GM23338 (cell line): ENCODE data around the gene ADD3. TPM values are rescaled to one million over a fixed set of nuclear protein-coding genes. Genes with fewer than 3 reads are reported as not detected.

ENCODE experiments used
- ATAC-seq: fragments of 200-7000 bp; cut with Tn5 transposase; 3 replicates; pipeline ENCODE4 v1.9.1; 2020
- DNase-seq: peaks from one replicate; pipeline ENCODE4 v3.0.0-alpha.2; 2015; ENCODE audit warnings: low spot score
- H2AFZ ChIP-seq: fragments of 200-600 bp; sonication (generic); 2 replicates; pipeline ENCODE4 v1.8.0; 2016; ENCODE audit warnings: antibody characterized with exemption, mild to moderate bottlenecking, moderate library complexity
- H3F3A ChIP-seq: fragments of 200-600 bp; sonication (generic); replicated peaks from 2 replicates; pipeline ENCODE4 v1.8.0; 2017; ENCODE audit warnings: antibody characterized with exemption, mixed run types, low read depth
- H3K27ac ChIP-seq: fragments of 200-600 bp; sonication (generic); 2 replicates; pipeline ENCODE4 v1.6.1; 2016; ENCODE audit warnings: low read depth
- H3K27me3 ChIP-seq: fragments of 200-600 bp; sonication (generic); 2 replicates; pipeline ENCODE4 v1.8.0; 2016; ENCODE audit warnings: mild to moderate bottlenecking, mixed run types, moderate library complexity; ENCODE audit not compliant: insufficient read depth
- H3K36me3 ChIP-seq: fragments of 200-600 bp; sonication (generic); 2 replicates; pipeline ENCODE4 v1.8.0; 2016; ENCODE audit warnings: mild to moderate bottlenecking; ENCODE audit not compliant: insufficient read depth
- H3K4me1 ChIP-seq: fragments of 200-600 bp; sonication (generic); 2 replicates; pipeline ENCODE4 v1.8.0; 2016; ENCODE audit warnings: mild to moderate bottlenecking, moderate library complexity; ENCODE audit not compliant: insufficient read depth
- H3K4me2 ChIP-seq: fragments of 200-600 bp; sonication (generic); 2 replicates; pipeline ENCODE4 v1.7.1; 2017; ENCODE audit warnings: mixed run types
- H3K4me3 ChIP-seq: fragments of 200-600 bp; sonication (generic); 2 replicates; pipeline ENCODE4 v1.6.1; 2016; ENCODE audit warnings: mixed run types
- H3K79me2 ChIP-seq: fragments of 200-600 bp; sonication (generic); replicated peaks from 2 replicates; pipeline ENCODE4 v1.8.0; 2017; ENCODE audit warnings: mild to moderate bottlenecking; ENCODE audit not compliant: insufficient read depth
- H3K9me2 ChIP-seq: fragments of 200-600 bp; sonication (generic); 2 replicates; pipeline ENCODE4 v1.8.0; 2017; ENCODE audit not compliant: insufficient read depth
- H4K20me1 ChIP-seq: fragments of 200-600 bp; sonication (generic); replicated peaks from 2 replicates; pipeline ENCODE4 v1.8.0; 2017; ENCODE audit warnings: mild to moderate bottlenecking; ENCODE audit not compliant: insufficient read depth
- H3K27ac Mint-ChIP-seq: 2 replicates; pipeline ENCODE4 v1.8.0; 2020; ENCODE audit warnings: inconsistent platforms, mild to moderate bottlenecking, moderate library complexity, mixed read lengths
- H3K27me3 Mint-ChIP-seq: 3 replicates; pipeline ENCODE4 v1.8.0; 2022; ENCODE audit warnings: low read depth, mild to moderate bottlenecking, moderate library complexity, mixed read lengths, inconsistent platforms; ENCODE audit not compliant: insufficient read depth, poor library complexity
- H3K36me3 Mint-ChIP-seq: 3 replicates; pipeline ENCODE4 v1.8.0; 2021; ENCODE audit warnings: low read depth, mild to moderate bottlenecking, inconsistent platforms, moderate library complexity, mixed read lengths
- H3K4me1 Mint-ChIP-seq: 3 replicates; pipeline ENCODE4 v1.8.0; 2020; ENCODE audit warnings: mild to moderate bottlenecking, inconsistent platforms, mixed read lengths
- H3K4me3 Mint-ChIP-seq: 3 replicates; pipeline ENCODE4 v1.8.0; 2021; ENCODE audit warnings: moderate library complexity, mild to moderate bottlenecking, inconsistent platforms, mixed read lengths
- H3K9me3 Mint-ChIP-seq: 3 replicates; pipeline ENCODE4 v1.8.0; 2020; ENCODE audit warnings: moderate library complexity, mild to moderate bottlenecking, inconsistent platforms, mixed read lengths
- CTCF ChIP-seq, 2 experiments: fragments of 200-600 bp in 1 of 2; sonication (generic) in 1 of 2; conservative IDR thresholded peaks; 2 replicates each; pipeline versions ENCODE4 v1.5.1 to v1.6.1; 2016 to 2017; ENCODE audit warnings: antibody characterized with exemption in 2 of 2, low read depth in 2 of 2, mild to moderate bottlenecking in 2 of 2, moderate library complexity in 1 of 2
- EZH2 ChIP-seq: fragments of 200-600 bp; sonication (generic); IDR thresholded peaks from one replicate; pipeline ENCODE4 v1.8.0; 2017; ENCODE audit warnings: antibody characterized with exemption, mild to moderate bottlenecking, low read depth; ENCODE audit not compliant: unreplicated experiment
- JUNB ChIP-seq: IDR thresholded peaks from one replicate; pipeline ENCODE4 v1.6.1; 2016; ENCODE audit warnings: antibody characterized with exemption; ENCODE audit not compliant: unreplicated experiment
- NANOG ChIP-seq: IDR thresholded peaks from 2 replicates; pipeline ENCODE4 v1.6.1; 2016; ENCODE audit warnings: antibody characterized with exemption, borderline replicate concordance
- POLR2AphosphoS5 ChIP-seq: IDR thresholded peaks from 2 replicates; pipeline ENCODE4 v1.6.1; 2016; ENCODE audit warnings: antibody characterized with exemption, low read depth
- REST ChIP-seq: IDR thresholded peaks from one replicate; pipeline ENCODE4 v1.6.1; 2018; ENCODE audit warnings: antibody characterized with exemption; ENCODE audit not compliant: unreplicated experiment
- ZNF114 ChIP-seq: fragments of 250-450 bp; sonication (Bioruptor Pico); IDR thresholded peaks from 2 replicates; pipeline ENCODE4 v1.5.0; 2020; ENCODE audit warnings: mild to moderate bottlenecking, moderate library complexity
- polyA plus RNA-seq: library from polyadenylated mRNA; unstranded; fragments of >200 nt; fragmentation: Nextera tagmentation; extraction: Ambion mirVana; gene quantifications from 2 replicates; pipeline ENCODE4 v1.2.1, GENCODE V29; 2016
- total RNA-seq: library from RNA; depleted of rRNA; stranded (reverse); fragments of >200 nt; shearing (Covaris generic); gene quantifications from 2 replicates; pipeline ENCODE4 v1.2.3, GENCODE V29; 2014
- TF ChIP-seq, protein P1 (sequence below): fragments of 250-450 bp; sonication (Bioruptor Pico); IDR thresholded peaks from 2 replicates; pipeline ENCODE4 v1.5.0; 2020; ENCODE audit warnings: mild to moderate bottlenecking, moderate library complexity

ADD3 gene
- total and polyA plus RNA-seq, 2 experiments from 2014 or later, result 68.5 to 767 TPM

DNA sequence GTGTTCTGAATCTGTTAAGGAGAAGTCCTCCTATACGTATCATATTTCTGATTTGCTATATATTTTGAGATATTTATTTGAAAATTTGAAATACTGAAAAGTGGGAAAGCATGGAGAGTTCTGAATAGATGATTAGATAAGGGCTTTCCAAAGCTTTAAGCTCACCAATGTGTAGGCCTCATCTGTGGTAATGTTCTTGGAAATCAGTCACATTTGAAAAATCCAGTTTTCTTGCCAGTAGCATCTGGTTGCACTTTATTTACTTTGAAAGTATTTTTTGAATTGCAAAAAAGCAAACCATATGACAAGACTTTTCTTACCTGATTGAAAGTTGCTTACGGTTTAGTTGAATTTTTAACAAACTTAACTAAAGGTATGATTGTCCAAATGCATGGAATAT, 21.7 kb downstream of the ADD3 start (continued):
- TF ChIP-seq, protein P1, sequence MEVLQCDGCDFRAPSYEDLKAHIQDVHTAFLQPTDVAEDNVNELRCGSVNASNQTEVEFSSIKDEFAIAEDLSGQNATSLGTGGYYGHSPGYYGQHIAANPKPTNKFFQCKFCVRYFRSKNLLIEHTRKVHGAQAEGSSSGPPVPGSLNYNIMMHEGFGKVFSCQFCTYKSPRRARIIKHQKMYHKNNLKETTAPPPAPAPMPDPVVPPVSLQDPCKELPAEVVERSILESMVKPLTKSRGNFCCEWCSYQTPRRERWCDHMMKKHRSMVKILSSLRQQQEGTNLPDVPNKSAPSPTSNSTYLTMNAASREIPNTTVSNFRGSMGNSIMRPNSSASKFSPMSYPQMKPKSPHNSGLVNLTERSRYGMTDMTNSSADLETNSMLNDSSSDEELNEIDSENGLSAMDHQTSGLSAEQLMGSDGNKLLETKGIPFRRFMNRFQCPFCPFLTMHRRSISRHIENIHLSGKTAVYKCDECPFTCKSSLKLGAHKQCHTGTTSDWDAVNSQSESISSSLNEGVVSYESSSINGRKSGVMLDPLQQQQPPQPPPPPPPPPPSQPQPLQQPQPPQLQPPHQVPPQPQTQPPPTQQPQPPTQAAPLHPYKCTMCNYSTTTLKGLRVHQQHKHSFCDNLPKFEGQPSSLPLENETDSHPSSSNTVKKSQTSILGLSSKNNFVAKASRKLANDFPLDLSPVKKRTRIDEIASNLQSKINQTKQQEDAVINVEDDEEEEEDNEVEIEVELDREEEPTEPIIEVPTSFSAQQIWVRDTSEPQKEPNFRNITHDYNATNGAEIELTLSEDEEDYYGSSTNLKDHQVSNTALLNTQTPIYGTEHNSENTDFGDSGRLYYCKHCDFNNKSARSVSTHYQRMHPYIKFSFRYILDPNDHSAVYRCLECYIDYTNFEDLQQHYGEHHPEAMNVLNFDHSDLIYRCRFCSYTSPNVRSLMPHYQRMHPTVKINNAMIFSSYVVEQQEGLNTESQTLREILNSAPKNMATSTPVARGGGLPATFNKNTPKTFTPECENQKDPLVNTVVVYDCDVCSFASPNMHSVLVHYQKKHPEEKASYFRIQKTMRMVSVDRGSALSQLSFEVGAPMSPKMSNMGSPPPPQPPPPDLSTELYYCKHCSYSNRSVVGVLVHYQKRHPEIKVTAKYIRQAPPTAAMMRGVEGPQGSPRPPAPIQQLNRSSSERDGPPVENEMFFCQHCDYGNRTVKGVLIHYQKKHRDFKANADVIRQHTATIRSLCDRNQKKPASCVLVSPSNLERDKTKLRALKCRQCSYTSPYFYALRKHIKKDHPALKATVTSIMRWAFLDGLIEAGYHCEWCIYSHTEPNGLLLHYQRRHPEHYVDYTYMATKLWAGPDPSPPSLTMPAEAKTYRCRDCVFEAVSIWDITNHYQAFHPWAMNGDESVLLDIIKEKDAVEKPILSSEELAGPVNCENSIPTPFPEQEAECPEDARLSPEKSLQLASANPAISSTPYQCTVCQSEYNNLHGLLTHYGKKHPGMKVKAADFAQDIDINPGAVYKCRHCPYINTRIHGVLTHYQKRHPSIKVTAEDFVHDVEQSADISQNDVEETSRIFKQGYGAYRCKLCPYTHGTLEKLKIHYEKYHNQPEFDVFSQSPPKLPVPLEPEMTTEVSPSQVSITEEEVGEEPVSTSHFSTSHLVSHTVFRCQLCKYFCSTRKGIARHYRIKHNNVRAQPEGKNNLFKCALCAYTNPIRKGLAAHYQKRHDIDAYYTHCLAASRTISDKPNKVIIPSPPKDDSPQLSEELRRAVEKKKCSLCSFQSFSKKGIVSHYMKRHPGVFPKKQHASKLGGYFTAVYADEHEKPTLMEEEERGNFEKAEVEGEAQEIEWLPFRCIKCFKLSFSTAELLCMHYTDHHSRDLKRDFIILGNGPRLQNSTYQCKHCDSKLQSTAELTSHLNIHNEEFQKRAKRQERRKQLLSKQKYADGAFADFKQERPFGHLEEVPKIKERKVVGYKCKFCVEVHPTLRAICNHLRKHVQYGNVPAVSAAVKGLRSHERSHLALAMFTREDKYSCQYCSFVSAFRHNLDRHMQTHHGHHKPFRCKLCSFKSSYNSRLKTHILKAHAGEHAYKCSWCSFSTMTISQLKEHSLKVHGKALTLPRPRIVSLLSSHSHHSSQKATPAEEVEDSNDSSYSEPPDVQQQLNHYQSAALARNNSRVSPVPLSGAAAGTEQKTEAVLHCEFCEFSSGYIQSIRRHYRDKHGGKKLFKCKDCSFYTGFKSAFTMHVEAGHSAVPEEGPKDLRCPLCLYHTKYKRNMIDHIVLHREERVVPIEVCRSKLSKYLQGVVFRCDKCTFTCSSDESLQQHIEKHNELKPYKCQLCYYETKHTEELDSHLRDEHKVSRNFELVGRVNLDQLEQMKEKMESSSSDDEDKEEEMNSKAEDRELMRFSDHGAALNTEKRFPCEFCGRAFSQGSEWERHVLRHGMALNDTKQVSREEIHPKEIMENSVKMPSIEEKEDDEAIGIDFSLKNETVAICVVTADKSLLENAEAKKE (CRISPR knock-in tag), result no peak
- no peak for TF ChIP-seq POLR2AphosphoS5
- TF ChIP-seq CTCF (conservative IDR thresholded peaks at IDR 0.05; ENCODE audit: low read depth in 2 of 2), result no peak

DNA sequence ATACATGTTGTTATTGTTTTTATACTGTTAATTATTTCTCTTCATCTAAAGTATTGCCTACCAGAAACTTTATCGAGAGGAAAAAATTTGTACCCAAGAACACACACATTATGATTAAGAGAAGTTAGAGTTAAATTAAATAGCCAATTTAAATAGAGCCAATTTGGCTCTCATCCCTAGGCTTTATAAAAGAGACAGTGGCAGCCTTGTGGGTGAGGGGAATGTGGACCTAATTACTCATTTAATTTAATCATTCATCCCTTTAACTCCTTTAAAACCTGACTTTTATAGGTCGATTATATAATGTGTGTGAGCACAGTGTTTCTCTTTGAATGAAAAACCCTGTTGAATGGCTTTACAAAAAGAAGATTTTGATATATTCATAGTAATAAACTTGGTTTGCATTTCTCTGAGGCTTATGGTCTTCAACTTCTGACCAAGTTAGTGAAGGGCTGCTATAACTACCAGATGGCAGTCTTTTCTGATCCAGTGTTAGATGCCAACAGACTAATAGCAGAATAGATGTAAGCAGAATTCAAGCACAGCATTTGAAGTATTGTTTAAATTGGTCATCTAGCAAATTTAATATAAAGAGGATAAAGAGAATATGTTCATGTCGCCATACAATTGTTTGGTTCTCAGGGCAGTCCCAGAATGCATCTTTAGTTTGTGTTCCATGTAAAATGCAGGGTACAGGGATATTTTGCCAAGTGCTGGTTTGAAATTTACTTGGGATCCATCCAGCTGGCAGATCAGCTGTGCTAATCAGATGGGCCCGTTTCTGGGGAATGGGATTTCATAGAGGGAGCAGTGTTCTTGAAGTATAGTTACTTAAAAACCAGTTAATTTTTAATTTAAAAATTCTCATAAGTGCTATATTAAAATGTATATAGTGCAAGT, 25.3 kb downstream of the ADD3 start:
- no peaks in the 10 kb centered on the region; the same call in 2 of the 3 replicates for H3K36me3 Mint-ChIP-seq
- no peaks in the 10 kb centered on the region for H3K9me3 Mint-ChIP-seq
- no peaks in the 10 kb centered on the region for H3K36me3 ChIP-seq
- H3K4me2 ChIP-seq, result no peak overlapping the region
- H3K4me3 ChIP-seq, result no peak overlapping the region
- peaks cover 94% of the 10 kb centered on the region for H3K79me2 ChIP-seq
- H3K27me3 Mint-ChIP-seq, result no peaks in the 10 kb centered on the region
- peaks cover 19% of the 10 kb centered on the region for H3K4me1 Mint-ChIP-seq
- H3F3A ChIP-seq, result no peaks in the 10 kb centered on the region
- DNase-seq (no peak), ATAC-seq (no peak)
- H3K27me3 ChIP-seq, result no peaks in the 10 kb centered on the region
- H3K4me3 Mint-ChIP-seq, result no peak overlapping the region
- H3K4me1 ChIP-seq, result peaks cover 16% of the 10 kb centered on the region
- no peaks in the 10 kb centered on the region for H3K9me2 ChIP-seq
- no peak overlapping the region for H3K27ac Mint-ChIP-seq
- H3K27ac ChIP-seq, result no peak overlapping the region
- no peak overlapping the region for H2AFZ ChIP-seq
- H4K20me1 ChIP-seq, result peaks cover 30% of the 10 kb centered on the region
- no peak for TF ChIP-seq EZH2
- no peak for TF ChIP-seq ZNF114 (CRISPR knock-in tag)
- TF ChIP-seq JUNB, result no peak
- TF ChIP-seq POLR2AphosphoS5, result no peak
- no peak for TF ChIP-seq NANOG
- no peak for TF ChIP-seq REST
